ENCODE results near the gene HSDL1. TPM values are rescaled to one million over a fixed set of nuclear protein-coding genes. Genes with fewer than 3 reads are reported as not detected.

The HSDL1 gene
- total RNA-seq, 4 donors from 2014 or later, result 10.5 to 46.4 (median 22.3) TPM

DNA sequence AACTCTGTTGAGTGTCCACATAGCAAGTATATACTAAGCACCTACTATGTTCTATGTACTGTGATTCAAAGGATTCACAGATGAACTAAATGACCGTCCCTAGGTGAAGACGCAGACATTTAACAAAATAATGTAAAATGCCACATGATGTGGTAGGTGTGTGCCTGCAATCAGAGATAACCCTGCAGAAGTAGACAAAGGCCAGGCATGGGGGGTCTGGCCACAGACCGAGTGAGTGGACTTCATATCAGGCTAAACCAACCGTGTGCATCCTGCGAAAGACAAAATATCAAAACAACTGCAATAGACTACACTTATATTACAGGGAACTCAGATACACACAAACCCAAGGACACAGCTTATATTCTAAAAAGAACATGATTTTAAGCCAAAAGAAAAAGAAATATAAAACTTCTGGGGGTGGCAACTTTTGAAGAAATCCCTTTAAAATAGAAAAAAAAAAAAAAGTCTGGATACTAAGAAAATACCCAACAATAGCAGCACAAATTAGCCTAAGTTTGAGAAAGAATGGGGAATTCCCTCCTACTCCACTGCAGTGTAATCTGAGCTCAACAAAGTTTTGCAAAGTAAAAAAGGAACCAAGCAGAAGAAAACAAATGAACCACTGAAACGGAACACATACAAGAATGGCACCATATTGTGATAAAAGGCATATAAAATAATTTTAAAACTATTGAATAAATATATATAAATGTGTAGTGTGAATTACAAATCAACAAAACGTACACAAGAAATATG is 12.3 kb downstream of the HSDL1 start:
- no peak overlapping the region for H3K27ac ChIP-seq
- no peaks in the 10 kb centered on the region for H3K9me3 ChIP-seq
- no peaks in the 10 kb centered on the region for H3K4me1 ChIP-seq
- no peak for DNase-seq
- H3K36me3 ChIP-seq, result no peaks in the 10 kb centered on the region
- TF ChIP-seq, protein P1, sequence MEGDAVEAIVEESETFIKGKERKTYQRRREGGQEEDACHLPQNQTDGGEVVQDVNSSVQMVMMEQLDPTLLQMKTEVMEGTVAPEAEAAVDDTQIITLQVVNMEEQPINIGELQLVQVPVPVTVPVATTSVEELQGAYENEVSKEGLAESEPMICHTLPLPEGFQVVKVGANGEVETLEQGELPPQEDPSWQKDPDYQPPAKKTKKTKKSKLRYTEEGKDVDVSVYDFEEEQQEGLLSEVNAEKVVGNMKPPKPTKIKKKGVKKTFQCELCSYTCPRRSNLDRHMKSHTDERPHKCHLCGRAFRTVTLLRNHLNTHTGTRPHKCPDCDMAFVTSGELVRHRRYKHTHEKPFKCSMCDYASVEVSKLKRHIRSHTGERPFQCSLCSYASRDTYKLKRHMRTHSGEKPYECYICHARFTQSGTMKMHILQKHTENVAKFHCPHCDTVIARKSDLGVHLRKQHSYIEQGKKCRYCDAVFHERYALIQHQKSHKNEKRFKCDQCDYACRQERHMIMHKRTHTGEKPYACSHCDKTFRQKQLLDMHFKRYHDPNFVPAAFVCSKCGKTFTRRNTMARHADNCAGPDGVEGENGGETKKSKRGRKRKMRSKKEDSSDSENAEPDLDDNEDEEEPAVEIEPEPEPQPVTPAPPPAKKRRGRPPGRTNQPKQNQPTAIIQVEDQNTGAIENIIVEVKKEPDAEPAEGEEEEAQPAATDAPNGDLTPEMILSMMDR (IDR thresholded peaks at IDR 0.05), result no peak
- no peak for TF ChIP-seq POLR2A (IDR thresholded peaks at IDR 0.05)
- intact Hi-C loops (cut with DNase I; ENCODE audit: low total_unique reads), result no loop called here
- H3K27me3 ChIP-seq, result no peaks in the 10 kb centered on the region
- H3K4me3 ChIP-seq, result no peak overlapping the region

DNA sequence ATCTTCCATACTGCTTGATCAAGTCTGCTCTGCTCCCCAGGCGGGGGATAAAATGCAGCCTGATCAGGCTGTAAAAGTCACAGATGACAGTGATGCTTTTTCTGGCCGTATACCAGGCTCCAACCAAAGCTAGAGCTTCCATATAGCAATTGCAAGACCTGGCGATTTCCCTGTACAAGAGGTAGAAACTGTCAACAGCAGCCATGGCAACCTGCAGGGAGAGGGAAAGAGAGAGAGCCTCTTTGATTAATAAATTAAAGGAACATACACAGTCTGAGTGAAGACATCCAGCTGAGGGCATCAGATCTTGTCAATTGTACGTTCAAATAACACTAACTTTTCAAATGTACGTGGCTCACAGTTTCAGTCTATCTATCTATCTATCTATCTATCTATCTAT is 13.9 kb downstream of the HSDL1 start:
- DNase-seq, result no peak
- no peak overlapping the region for H3K27ac ChIP-seq
- no peaks in the 10 kb centered on the region for H3K9me3 ChIP-seq
- no peaks in the 10 kb centered on the region for H3K36me3 ChIP-seq
- no peaks in the 10 kb centered on the region for H3K4me1 ChIP-seq
- no peaks in the 10 kb centered on the region for H3K27me3 ChIP-seq
- no peak overlapping the region for H3K4me3 ChIP-seq
- intact Hi-C loops (cut with DNase I; ENCODE audit: low total_unique reads), result no loop called here
- TF ChIP-seq, protein P1 (IDR thresholded peaks at IDR 0.05), result no peak
- no peak for TF ChIP-seq POLR2A (IDR thresholded peaks at IDR 0.05)

DNA sequence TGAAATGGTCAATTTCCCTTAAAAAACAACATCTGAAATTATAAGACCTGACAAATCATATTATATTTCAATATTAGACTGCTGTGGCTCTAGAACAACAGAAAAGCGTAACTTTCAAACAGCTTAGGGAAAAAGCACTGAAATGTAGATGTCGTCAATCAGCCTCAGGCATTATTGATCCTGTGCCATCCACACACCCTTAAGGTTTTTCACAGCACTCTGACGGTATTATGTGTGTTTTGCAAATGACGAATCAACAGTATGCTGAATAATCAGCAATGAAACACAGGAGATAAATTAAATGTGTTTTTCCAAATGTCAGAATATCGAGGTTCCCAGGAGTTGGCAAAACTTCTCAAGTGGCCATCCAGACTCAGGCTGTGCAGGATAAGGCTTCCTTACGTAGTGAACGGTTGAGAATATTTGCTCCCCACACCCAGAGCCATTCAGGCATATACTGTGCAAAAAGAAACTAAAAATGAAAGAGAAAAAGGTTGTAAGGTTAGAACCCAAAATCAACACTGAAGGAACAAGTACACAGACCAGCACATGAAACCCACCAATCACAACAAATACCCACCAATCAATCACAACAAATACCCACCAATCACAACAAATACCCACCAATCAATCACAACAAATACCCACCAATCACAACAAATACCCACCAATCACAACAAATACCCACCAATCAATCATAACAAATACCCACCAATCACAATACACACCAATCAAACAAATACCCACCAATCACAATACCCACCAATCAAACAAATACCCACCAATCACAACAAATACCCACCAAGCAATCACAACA is 20.5 kb downstream of the HSDL1 start:
- DNase-seq, result no peak
- TF ChIP-seq, protein P1 (IDR thresholded peaks at IDR 0.05), result no peak
- TF ChIP-seq POLR2A (IDR thresholded peaks at IDR 0.05), result no peak
- H3K9me3 ChIP-seq, result no peaks in the 10 kb centered on the region
- no peak overlapping the region for H3K27ac ChIP-seq
- H3K4me1 ChIP-seq, result no peaks in the 10 kb centered on the region
- H3K36me3 ChIP-seq, result no peaks in the 10 kb centered on the region
- no peaks in the 10 kb centered on the region for H3K27me3 ChIP-seq
- no peak overlapping the region for H3K4me3 ChIP-seq
- intact Hi-C loops (cut with DNase I; ENCODE audit: low total_unique reads), result no loop called here

DNA sequence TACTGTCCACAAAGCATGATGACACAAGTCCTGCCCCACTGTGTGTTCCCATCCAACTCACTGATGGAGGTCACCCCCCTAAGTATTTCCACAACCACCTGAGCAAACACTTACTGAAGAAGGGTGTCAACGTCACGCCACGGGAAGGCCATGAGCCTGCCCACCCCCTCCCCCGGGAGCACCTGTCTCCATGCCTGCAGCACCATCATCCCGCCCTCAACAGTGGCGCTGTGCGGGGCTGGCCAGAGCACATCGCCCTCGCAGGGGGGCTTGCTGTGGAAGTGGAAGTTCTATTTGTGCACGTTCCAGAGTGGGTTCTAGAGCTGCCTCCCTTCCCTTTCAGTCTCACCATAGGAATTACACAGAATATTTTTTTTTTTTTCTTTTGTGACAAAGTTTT is 24.0 kb downstream of the HSDL1 start:
- DNase-seq, result no peak
- H3K27me3 ChIP-seq, result no peaks in the 10 kb centered on the region
- H3K4me1 ChIP-seq, result no peaks in the 10 kb centered on the region
- H3K9me3 ChIP-seq, result no peaks in the 10 kb centered on the region
- no peak overlapping the region for H3K27ac ChIP-seq
- no peak overlapping the region for H3K4me3 ChIP-seq
- no peak for TF ChIP-seq POLR2A (IDR thresholded peaks at IDR 0.05)
- TF ChIP-seq, protein P1 (IDR thresholded peaks at IDR 0.05), result no peak
- intact Hi-C loops (cut with DNase I; ENCODE audit: low total_unique reads), result no loop called here
- H3K36me3 ChIP-seq, result no peaks in the 10 kb centered on the region

DNA sequence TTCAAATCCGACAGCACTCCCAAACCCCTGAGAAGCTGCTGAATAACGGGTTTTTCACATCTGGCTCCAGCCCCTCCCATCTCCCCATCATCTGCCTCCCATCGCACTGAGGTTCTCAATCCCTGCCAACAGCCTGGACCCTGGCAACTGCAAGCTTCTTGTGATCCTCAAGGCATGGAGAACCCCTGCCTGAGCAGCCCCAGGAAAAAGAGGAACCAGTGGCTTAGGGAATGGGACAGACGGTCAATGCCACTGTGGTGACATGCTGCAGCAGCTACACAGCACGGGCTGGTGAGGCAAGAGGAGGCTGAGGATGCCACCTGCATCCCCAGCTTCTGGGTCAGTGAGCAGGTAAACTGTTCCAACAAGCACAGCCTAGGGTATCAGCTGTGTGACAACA is 25.0 kb downstream of the HSDL1 start:
- DNase-seq, result no peak
- Histone ChIP-seq H3K4me1 (peaks cover 0 to 7% of the 10 kb centered on the region in 2 donors), H3K4me3 (no peak overlapping the region), H3K36me3 (no peaks in the 10 kb centered on the region), H3K27me3 (no peaks in the 10 kb centered on the region), H3K27ac (no peak overlapping the region), H3K9me3 (no peaks in the 10 kb centered on the region)
- intact Hi-C loops (cut with DNase I; ENCODE audit: low total_unique reads), result no loop called here
- TF ChIP-seq, protein P1 (IDR thresholded peaks at IDR 0.05), result no peak
- TF ChIP-seq POLR2A (IDR thresholded peaks at IDR 0.05), result no peak
